Neuronal stem cell (in vitro differentiated cells): ENCODE data around the gene PLAGL2.
"Not testable (repeated sequence)": the region's sequence is repeated elsewhere in the genome, so short reads cannot be mapped to it uniquely, and the experiment has no call there.

ENCODE experiments used
- DNase-seq: peaks from one replicate; pipeline ENCODE4 v3.0.0-alpha.2; 2013; ENCODE audit warnings: low spot score
- H2AFZ ChIP-seq: one replicate; pipeline ENCODE4 v1.6.1; 2013; ENCODE audit warnings: mild to moderate bottlenecking, low read length, inconsistent platforms
- H2AK5ac ChIP-seq: 2 replicates; pipeline ENCODE4 v1.6.1; 2013; ENCODE audit warnings: low read depth, mild to moderate bottlenecking, inconsistent platforms, low read length, moderate library complexity, mixed read lengths
- H2BK120ac ChIP-seq: 2 replicates; pipeline ENCODE4 v1.6.1; 2013; ENCODE audit warnings: low read depth, mild to moderate bottlenecking, inconsistent platforms, low read length, moderate library complexity, mixed read lengths
- H2BK12ac ChIP-seq: one replicate; pipeline ENCODE4 v1.6.1; 2013; ENCODE audit warnings: low read length, inconsistent platforms
- H2BK15ac ChIP-seq: 2 replicates; pipeline ENCODE4 v1.6.1; 2013; ENCODE audit warnings: mild to moderate bottlenecking, low read length, inconsistent platforms, mixed read lengths
- H2BK5ac ChIP-seq: one replicate; pipeline ENCODE4 v1.6.1; 2013; ENCODE audit warnings: inconsistent platforms, mild to moderate bottlenecking, low read length, moderate library complexity
- H3K14ac ChIP-seq: one replicate; pipeline ENCODE4 v1.6.1; 2013; ENCODE audit warnings: low read length, inconsistent platforms
- H3K18ac ChIP-seq: 2 replicates; pipeline ENCODE4 v1.6.1; 2013; ENCODE audit warnings: low read length, inconsistent platforms
- H3K23ac ChIP-seq: 2 replicates; pipeline ENCODE4 v1.6.1; 2013; ENCODE audit warnings: low read depth, mild to moderate bottlenecking, mixed read lengths, low read length, inconsistent platforms; ENCODE audit not compliant: poor library complexity
- H3K27ac ChIP-seq: replicated peaks from 3 replicates; pipeline ENCODE4 v1.5.1; 2013; ENCODE audit warnings: low read length, inconsistent platforms
- H3K27me3 ChIP-seq, 3 experiments: 2 replicates each; pipeline ENCODE4 v1.6.1; 2013; ENCODE audit warnings: low read length in 3 of 3, mild to moderate bottlenecking in 2 of 3, inconsistent platforms in 1 of 3, low read depth in 1 of 3, mixed read lengths in 1 of 3, moderate library complexity in 1 of 3; ENCODE audit not compliant: control insufficient read depth in 3 of 3, insufficient read depth in 3 of 3
- H3K36me3 ChIP-seq, 2 donors: replicated peaks in 1 of 2; 2 replicates each; pipeline ENCODE4 v1.6.1; 2013; ENCODE audit warnings: low read length in 2 of 2; ENCODE audit not compliant: control insufficient read depth in 2 of 2, insufficient read depth in 2 of 2
- H3K4ac ChIP-seq: 2 replicates; pipeline ENCODE4 v1.6.1; 2013; ENCODE audit warnings: inconsistent platforms, mild to moderate bottlenecking, low read length, moderate library complexity
- H3K4me1 ChIP-seq, 2 donors: 1 replicate in 1 of 2; 2 replicates in 1 of 2; pipeline ENCODE4 v1.6.1; 2013; ENCODE audit warnings: low read length in 2 of 2, low read depth in 1 of 2; ENCODE audit not compliant: control insufficient read depth in 2 of 2, insufficient read depth in 1 of 2
- H3K4me2 ChIP-seq: one replicate; pipeline ENCODE4 v1.6.1; 2013; ENCODE audit warnings: mild to moderate bottlenecking, low read length, inconsistent platforms; ENCODE audit not compliant: insufficient read depth, poor library complexity, severe bottlenecking
- H3K4me3 ChIP-seq, 2 donors: 2 replicates each; pipeline ENCODE4 v1.5.1; 2013; ENCODE audit warnings: low read length in 2 of 2, mild to moderate bottlenecking in 2 of 2, inconsistent platforms in 1 of 2, moderate library complexity in 1 of 2
- H3K79me1 ChIP-seq: one replicate; pipeline ENCODE4 v1.6.1; 2013; ENCODE audit warnings: low read depth, mild to moderate bottlenecking, inconsistent platforms, low read length, moderate library complexity
- H3K9ac ChIP-seq: one replicate; pipeline ENCODE4 v1.6.1; 2013; ENCODE audit warnings: mild to moderate bottlenecking, low read depth, low read length, inconsistent platforms; ENCODE audit not compliant: poor library complexity
- H3K9me3 ChIP-seq, 2 donors: replicated peaks in 1 of 2; 2 replicates each; pipeline versions ENCODE3 to v1.6.1; 2013; ENCODE audit warnings: low read length in 2 of 2, mild to moderate bottlenecking in 2 of 2, inconsistent platforms in 1 of 2, low read depth in 1 of 2, mixed read lengths in 1 of 2, moderate library complexity in 1 of 2; ENCODE audit not compliant: control insufficient read depth in 2 of 2, insufficient read depth in 1 of 2
- H4K8ac ChIP-seq: one replicate; pipeline ENCODE4 v1.6.1; 2013; ENCODE audit warnings: low read depth, mild to moderate bottlenecking, inconsistent platforms, low read length, moderate library complexity
- H4K91ac ChIP-seq: one replicate; pipeline ENCODE4 v1.6.1; 2013; ENCODE audit warnings: low read length, low read depth, mild to moderate bottlenecking, inconsistent platforms; ENCODE audit not compliant: poor library complexity
- WGBS, 2 donors: extraction: QIAGEN DNeasy Blood & Tissue Kit; methylation state at CpG; one replicate each; pipeline ENCODE4 v1.1.7; 2013; ENCODE audit warnings: missing lambda C conversion rate in 2 of 2, mixed read lengths in 1 of 2; ENCODE audit not compliant: insufficient read length in 2 of 2, insufficient replicate concordance in 1 of 2; ENCODE audit errors: extremely low coverage in 2 of 2; 5-methylcytosine and 5-hydroxymethylcytosine counted together

Gene PLAGL2

DNA sequence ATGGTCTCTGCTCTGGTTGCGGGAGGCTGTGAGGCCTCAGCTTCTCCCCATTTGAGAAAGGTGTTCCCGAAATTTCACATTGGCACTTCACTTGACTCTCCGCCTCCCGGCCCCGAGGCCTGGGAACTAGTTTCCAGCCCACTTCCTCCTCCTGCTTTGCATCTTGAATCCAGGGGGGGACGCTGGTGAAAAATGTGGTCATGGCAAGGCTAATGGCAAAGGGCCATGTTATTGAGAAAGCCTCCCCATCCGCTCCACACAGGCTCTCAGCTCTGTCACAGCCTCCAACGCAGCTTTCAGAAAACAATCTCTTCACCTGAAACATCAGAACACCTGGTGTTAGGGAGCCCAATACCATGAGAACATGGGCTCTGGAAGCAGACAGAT, 5.6 kb downstream of the PLAGL2 start:
- no peak overlapping the region for H3K23ac ChIP-seq
- H3K36me3 ChIP-seq, result peaks cover 37 to 87% of the 10 kb centered on the region in 2 donors
- no peak overlapping the region for H3K4ac ChIP-seq
- no peak overlapping the region for H4K8ac ChIP-seq
- H2BK120ac ChIP-seq, result no peak overlapping the region
- no CpG with 5 or more reads among the region's 8 CpGs for WGBS, 2 donors
- H3K9ac ChIP-seq, result no peak overlapping the region
- no peaks in the 10 kb centered on the region for H3K27me3 ChIP-seq
- H3K14ac ChIP-seq, result no peak overlapping the region
- no peak overlapping the region for H2BK5ac ChIP-seq
- H3K4me3 ChIP-seq, result no peak overlapping the region
- no peak overlapping the region for H3K27ac ChIP-seq
- no peak overlapping the region for H2BK15ac ChIP-seq
- no peak overlapping the region for H2AK5ac ChIP-seq
- no peak overlapping the region for H3K18ac ChIP-seq
- no peak overlapping the region for H3K4me2 ChIP-seq
- no peak overlapping the region for H2AFZ ChIP-seq
- H2BK12ac ChIP-seq, result no peak overlapping the region
- no peaks in the 10 kb centered on the region for H3K9me3 ChIP-seq
- peaks cover 9% of the 10 kb centered on the region for H3K79me1 ChIP-seq
- no peak for DNase-seq
- peaks cover 7 to 16% of the 10 kb centered on the region in 2 donors for H3K4me1 ChIP-seq
- H4K91ac ChIP-seq, result no peak overlapping the region

DNA sequence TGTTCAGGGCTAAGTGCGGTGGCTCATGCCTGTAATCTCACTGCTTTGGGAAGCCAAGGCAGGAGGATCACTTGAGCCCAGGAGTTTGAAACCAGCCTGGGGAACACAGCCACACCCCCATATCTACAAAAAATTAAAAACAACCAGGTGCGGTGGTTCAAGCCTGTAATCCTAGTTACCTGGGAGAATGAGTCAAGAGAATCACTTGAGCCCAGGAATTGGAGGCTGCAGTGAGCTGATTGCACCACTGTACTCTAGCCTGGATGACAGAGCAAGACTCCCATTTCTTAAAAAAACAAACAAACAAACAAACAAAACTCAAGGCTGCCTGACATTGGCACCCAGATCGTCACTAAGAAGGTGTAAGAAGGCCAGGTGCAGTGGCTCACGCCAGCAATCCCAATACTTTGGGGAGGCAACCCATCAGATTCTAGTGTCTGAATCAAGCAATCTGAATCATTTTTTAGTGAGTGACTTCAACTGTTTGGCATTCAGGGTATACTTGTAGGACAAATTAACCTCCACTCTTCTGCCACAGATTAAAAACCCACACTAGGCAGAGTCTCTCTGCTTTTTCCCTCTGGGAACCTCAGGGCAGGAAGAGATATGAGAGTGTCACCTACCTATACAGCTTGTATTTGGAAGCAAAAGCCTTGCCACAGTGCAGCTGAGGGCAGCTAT, 6.1 kb downstream of the PLAGL2 start:
- WGBS, 2 donors, result no CpG with 5 or more reads among the region's 4 CpGs
- Histone ChIP-seq H3K23ac (no peak overlapping the region), H2BK15ac (no peak overlapping the region), H3K4me1 (peaks cover 4 to 13% of the 10 kb centered on the region in 2 donors), H3K36me3 (peaks cover 41 to 92% of the 10 kb centered on the region in 2 donors), H4K8ac (no peak overlapping the region), H2BK5ac (no peak overlapping the region), H3K14ac (no peak overlapping the region), H3K27me3 (no peaks in the 10 kb centered on the region), H3K9me3 (no peaks in the 10 kb centered on the region), H3K27ac (no peak overlapping the region), H3K18ac (no peak overlapping the region), H3K4me3 (no peak overlapping the region), H2BK12ac (no peak overlapping the region), H3K4me2 (no peak overlapping the region), H3K79me1 (peaks cover 11% of the 10 kb centered on the region), H2BK120ac (no peak overlapping the region), H2AFZ (no peak overlapping the region), H4K91ac (no peak overlapping the region), H2AK5ac (no peak overlapping the region), H3K9ac (no peak overlapping the region), H3K4ac (no peak overlapping the region)
- no peak for DNase-seq

DNA sequence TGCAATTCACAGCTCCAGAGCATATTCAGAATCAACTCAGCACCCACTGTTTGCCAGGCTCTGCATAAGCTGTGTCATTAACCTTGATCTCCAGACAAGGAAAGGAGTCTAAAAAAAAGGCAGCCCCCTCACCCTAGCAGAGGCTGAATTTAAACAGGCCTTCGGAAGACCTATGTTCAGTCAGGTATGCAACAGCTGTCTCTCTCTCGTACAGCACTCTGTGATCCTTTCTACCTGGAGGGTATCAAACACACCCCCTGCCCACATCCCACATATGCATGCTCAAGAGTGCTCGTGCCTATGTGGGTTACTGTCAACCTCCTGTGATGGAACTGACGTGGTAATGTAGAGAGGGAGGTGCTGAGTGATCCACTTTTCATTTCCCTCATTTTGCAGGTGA, 8.5 kb downstream of the PLAGL2 start:
- WGBS, 2 donors, result no CpG with 5 or more reads among the region's 4 CpGs

DNA sequence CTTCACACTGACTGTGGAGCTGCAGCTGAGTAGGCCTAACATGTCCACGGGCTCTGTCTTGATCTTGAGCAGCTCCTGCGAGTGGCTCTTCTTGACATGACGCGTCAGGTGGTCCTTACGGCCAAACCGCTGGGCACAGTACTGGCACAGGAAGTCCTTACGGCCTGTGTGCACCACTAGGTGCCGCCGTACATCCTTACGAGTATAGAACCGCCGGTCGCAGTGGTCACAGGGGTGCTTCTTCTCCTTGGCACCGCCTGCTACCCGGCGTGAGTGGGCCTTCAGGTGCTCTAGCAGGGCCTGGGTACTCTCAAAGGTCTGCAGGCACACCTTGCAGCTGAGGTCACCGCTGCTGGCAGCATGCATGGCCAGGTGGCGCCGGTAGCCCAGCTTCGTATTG, 10.4 kb downstream of the PLAGL2 start:
- not testable (repeated sequence) for H4K91ac ChIP-seq, H4K8ac ChIP-seq, H2BK12ac ChIP-seq, H3K14ac ChIP-seq, H3K4me2 ChIP-seq, H2AK5ac ChIP-seq, H3K27me3 ChIP-seq, H2BK120ac ChIP-seq, H2BK15ac ChIP-seq, H3K27ac ChIP-seq, H3K9me3 ChIP-seq, H3K18ac ChIP-seq, DNase-seq, H3K4me1 ChIP-seq, H3K4ac ChIP-seq, H2AFZ ChIP-seq, H2BK5ac ChIP-seq
- peaks cover 57 to 98% of the 10 kb centered on the region in 2 donors for H3K36me3 ChIP-seq
- H3K4me3 ChIP-seq, result peak overlapping the region in 1 of 2 donors; percentile 35
- WGBS, 2 donors, result no CpG with 5 or more reads among the region's 20 CpGs
- peaks cover 15% of the 10 kb centered on the region for H3K79me1 ChIP-seq
- peak overlapping the region; percentile 75 for H3K23ac ChIP-seq
- peak overlapping the region; percentile 55 for H3K9ac ChIP-seq

More for the DNA sequence above, 8.5 kb downstream of the PLAGL2 start:
- DNase-seq, result no peak
- Histone ChIP-seq H3K79me1 (peaks cover 15% of the 10 kb centered on the region), H4K91ac (no peak overlapping the region), H3K18ac (no peak overlapping the region), H3K4me1 (peaks cover 0 to 2% of the 10 kb centered on the region in 2 donors), H3K23ac (peak overlapping the region; percentile 31), H2BK12ac (no peak overlapping the region), H2BK5ac (no peak overlapping the region), H2AFZ (no peak overlapping the region), H2AK5ac (no peak overlapping the region), H3K27me3 (no peaks in the 10 kb centered on the region), H4K8ac (no peak overlapping the region), H3K36me3 (peaks cover 59 to 99% of the 10 kb centered on the region in 2 donors), H3K14ac (no peak overlapping the region), H3K4me3 (no peak overlapping the region), H3K4ac (no peak overlapping the region), H3K27ac (no peak overlapping the region), H3K4me2 (no peak overlapping the region), H2BK15ac (no peak overlapping the region), H3K9ac (no peak overlapping the region), H3K9me3 (no peaks in the 10 kb centered on the region), H2BK120ac (no peak overlapping the region)
